NCI-H1694 (cell line): Measurements from ENCODE around the gene PRKAR1A.
"Not testable (repeated sequence)": the region's sequence is repeated elsewhere in the genome, so short reads cannot be mapped to it uniquely, and the experiment has no call there.

ENCODE experiments used
- DNase-seq: peaks from one replicate; lab custom pipeline; 2025; lab: John Stamatoyannopoulos, UW

The PRKAR1A gene

GRCh38 chr17:68511671-68512246 lies 471 bp upstream of the PRKAR1A start:
- peak; percentile 55 for DNase-seq

DNA sequence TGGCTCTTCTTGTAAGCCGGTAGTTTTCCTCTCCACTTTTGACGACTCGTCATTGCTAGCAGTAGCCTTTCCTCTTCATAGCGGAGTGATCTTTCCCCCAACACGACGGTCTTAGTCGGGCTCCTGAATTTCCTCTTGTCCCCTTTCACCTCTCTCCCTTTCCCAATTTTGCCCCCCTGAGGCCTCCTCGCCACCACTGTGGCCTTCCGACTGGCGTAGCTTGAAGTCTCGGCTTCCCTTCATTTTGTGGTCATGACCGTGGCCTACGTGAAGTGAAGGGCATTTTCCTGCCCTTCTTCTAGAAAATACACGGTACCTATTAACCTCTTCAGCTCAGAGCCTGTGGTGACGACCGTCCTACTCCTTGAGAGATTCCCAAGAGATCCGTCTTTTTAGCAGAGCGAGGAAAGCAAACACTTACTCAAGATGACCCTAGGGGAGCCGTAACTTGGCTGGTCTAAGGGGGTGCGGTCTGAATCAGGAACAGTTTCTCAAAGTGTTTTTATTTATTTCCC lies 787 bp downstream of the PRKAR1A start:
- DNase-seq = no peak

GRCh38 chr17:68513932-68514331 lies 1.7 kb downstream of the PRKAR1A start:
- DNase-seq = no peak

GRCh38 chr17:68514831-68515635 lies 2.8 kb downstream of the PRKAR1A start:
- DNase-seq = no peak

DNA sequence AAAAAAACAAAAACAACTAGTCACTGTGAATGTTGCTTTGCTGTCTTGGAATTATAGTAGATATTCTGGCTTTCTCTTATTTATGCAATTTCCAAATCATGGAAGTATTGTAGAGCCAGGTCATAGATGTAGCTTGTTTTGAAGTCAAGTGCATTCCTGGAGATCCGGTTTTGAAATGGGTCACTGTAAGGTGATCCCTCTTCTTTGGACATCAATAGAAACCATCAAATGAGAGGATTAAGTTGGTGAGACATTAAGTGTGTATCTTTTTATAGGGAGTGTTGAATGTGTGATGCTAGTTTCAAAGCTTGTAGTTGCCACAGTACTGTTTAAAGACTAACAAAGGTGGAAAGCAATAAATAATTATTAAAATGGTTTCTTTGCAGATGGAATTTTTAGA lies 4.5 kb downstream of the PRKAR1A start:
- no peak for DNase-seq

DNA sequence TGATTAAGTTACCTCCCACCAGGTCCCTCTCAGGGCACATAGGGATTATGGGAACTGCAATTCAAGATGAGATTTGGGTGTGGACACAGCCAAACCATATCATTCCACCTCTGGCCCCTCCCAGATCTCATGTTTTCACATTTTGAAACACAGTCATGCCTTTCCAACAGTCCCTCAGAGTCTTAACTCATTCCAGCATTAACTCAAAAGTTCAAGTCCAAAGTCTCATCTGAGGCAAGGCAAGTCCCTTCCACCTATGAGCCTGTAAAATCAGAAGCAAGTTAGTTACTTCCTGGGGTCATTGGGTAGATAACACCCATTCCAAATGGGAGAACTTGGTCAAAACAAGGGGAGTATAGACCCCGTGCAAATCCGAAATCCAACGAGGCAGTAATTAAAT lies 5.4 kb downstream of the PRKAR1A start:
- not testable (repeated sequence) for DNase-seq

DNA sequence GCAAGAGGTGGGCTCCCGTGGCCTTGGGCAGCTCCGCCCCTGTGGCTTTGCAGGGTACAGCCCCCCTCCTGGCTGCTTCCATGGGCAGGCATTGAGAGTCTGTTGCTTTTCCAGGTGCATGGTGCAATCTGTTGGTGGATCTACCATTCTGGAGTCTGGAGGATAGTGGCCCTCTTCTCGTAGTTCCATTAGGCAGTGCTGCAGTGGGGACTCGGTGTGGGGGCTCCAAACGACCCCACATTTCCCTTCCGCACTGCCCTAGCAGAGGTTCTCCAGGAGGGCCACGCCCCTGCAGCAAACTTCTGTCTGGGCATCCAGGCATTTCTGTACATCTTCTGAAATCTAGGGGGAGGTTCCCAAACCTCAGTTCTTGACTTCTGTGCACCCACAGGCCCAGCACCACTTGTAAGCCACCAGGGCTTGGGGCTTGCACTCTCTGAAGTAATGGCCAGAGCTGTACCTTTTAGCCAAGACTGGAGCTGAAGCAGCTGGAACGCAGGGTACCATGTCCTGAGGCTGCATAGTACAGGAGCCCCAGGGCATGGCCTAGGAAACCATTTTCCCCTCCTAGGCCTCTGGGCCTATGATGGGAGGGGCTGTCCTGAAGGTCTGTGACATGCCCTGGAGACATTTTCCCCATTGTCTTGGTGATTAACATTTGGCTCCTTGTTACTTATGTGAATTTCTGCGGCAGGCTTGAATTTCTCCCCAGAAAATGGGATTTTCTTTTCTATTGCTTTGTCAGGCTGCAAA lies 6.0 kb downstream of the PRKAR1A start:
- DNase-seq = no peak

- DNase-seq = not testable (repeated sequence)
Measured at GRCh38 chr17:68519051-68519450, 6.8 kb downstream of the PRKAR1A start.

DNA sequence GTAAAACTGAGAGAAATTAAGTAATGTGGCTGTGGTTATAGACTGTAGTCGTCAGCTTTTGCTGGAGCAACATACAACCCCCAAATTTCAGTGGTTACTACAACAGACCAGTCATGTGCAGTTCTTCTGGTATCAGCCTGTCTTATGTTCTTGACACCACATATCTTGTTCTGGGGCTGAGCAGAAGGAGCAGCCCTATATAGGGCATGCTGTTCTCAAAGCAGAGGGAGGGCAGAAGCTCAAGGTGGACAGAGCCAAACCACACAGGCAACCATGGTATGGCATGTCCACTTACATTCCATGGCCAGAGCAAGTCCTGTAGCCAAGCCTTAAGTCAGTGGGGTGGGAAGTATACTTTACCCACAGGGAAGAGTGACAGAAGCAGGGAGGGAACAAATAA lies 7.7 kb downstream of the PRKAR1A start:
- DNase-seq = no peak

DNA sequence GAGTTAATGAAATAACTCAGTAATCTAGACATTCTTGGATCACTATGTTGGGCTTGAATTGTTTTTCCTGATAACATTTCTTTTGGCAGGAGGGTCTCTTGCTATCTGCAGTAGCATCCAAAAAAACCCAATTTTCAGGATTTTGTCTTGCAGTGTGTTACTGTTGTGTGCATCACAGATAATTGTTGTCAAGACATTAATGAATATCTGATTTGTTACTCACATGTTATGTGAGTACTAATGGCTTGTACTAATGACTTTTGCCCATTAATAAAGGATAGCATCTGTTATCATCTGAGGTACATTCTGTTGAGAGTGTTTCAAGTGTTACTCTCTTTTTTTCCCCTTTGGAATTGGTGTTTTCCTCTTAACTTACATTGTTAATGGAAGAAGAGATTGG lies 10.0 kb downstream of the PRKAR1A start:
- DNase-seq = no peak

- no peak for DNase-seq
Measured at GRCh38 chr17:68526548-68526947, 14.3 kb downstream of the PRKAR1A start.

- DNase-seq = no peak
Measured at GRCh38 chr17:68527314-68527713, 15.1 kb downstream of the PRKAR1A start.

- no peak for DNase-seq
Measured at GRCh38 chr17:68531252-68531651, 19.0 kb downstream of the PRKAR1A start.

DNA sequence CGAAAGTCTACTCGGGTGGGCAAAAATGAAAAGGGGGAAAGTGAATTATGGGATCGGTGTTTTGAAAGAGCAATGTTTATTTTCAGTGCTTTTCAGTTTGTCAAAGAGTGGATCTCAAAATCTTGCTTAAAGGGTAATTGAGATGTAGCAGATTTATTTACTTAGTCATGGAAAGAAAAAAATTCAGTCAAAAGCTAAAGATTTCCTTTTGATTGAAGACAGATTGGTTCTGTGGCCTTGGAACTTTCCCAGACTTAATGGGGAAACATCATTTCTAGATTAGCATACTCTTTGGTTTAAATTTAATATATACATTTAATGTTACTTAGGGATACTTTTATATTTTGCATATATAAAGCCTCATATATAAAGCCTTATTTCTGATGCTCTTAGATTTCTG lies 20.6 kb downstream of the PRKAR1A start:
- DNase-seq = no peak

GRCh38 chr17:68533887-68534694 lies 21.9 kb downstream of the PRKAR1A start:
- DNase-seq = peak; percentile 17

DNA sequence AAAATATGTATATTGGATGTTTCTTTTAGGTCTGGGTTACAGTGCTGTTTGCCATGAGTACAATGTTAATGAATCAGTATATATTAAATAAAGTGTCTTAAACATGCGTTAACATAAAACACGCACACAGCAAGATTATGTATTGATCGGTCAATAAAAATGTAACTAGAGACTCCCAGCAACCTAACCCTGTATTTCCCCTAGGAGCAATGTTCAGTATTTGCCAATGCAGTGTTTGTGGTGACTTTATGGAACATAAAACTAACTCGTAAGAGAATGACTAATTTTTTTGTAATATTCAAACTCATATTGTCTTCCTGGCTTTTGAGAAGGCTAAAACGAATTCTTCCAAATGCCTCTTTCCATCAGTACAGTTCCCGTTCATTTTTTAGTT lies 22.5 kb downstream of the PRKAR1A start:
- no peak for DNase-seq

- no peak for DNase-seq
Measured at GRCh38 chr17:68535922-68536321, 23.7 kb downstream of the PRKAR1A start.

DNA sequence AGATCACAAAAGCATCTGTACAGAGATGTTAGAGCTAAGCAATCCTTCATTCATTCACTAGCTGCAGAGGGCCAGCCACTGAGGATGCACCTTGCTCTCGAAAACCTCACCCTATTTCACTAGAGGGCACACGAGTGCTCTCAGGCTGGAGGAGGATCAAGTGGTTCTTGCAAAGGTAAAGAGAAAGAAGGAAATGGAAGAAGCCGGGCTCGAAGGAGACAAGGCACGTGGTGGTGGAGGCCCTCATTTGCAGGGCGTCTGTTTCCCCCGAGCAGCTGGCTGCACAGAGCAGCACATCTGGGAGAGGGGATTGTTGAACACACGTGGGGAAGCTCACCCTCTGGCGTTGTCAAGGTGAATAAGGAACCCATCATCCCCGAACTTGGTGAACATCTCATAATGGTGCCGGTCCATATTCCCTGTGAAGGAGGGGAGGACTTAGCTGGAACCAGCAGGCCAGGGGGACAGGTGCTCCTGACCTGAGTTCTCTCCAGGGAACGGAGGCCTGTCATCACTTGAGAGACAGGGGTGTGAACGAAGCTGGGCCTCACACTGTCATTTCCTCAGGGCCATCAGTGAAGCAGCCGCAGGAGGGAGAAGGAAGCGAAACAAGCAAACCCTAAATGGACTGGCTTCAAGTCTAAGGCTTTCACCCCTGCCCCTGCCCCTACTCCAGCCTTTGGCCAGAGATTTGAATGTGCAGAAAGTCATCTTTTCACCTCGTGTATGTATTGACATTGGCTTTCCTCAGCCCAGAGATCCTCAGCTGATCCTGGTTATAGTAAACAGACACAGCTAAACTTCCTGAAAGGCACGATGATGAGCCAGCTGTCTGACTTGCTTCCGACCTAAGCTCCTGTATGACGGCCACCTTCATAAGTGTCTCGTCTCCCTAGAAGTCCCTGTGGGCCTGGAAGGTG lies 27.6 kb downstream of the PRKAR1A start:
- no peak for DNase-seq

- DNase-seq = no peak
Measured at GRCh38 chr17:68540981-68541380, 28.8 kb downstream of the PRKAR1A start.

DNA sequence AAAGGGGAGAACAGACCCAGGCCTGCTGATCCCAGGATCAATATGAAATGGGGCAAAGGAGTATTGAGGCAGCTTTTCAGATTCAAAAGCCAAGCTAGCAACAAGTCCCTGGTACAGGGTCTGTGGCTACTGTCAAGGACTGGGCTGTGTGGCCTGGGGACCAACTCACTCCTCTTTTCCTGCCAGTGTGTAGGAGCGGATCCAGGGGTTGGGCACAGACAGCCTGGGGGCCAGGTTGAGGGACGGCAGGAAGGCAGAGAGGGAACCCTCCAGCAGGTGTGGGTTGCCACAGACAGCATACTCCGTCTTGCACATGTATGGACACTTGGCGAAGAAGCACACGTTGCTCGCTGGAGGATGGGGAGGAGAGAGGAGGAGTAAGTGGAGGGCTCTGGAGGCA lies 29.6 kb downstream of the PRKAR1A start:
- no peak for DNase-seq
